NCI-H2081 (cell line): ENCODE data around the gene LMO1.

Experiments used
- DNase-seq, 2 experiments: peaks; one replicate each; lab custom pipeline; 2025; lab: John Stamatoyannopoulos, UW

Gene LMO1

GRCh38 chr11:8288166-8288772 is 24.6 kb upstream of the LMO1 start:
- no peak for DNase-seq

GRCh38 chr11:8287703-8288102 is 24.0 kb upstream of the LMO1 start:
- DNase-seq, result no peak

- no peak for DNase-seq
Measured at GRCh38 chr11:8287297-8287696, 23.6 kb upstream of the LMO1 start.

- no peak for DNase-seq
Measured at GRCh38 chr11:8286886-8287285, 23.2 kb upstream of the LMO1 start.

GRCh38 chr11:8285796-8286195 is 22.1 kb upstream of the LMO1 start:
- no peak for DNase-seq

- DNase-seq, result no peak
Measured at GRCh38 chr11:8285228-8285627, 21.6 kb upstream of the LMO1 start.

- no peak for DNase-seq
Measured at GRCh38 chr11:8283465-8284230, 20.0 kb upstream of the LMO1 start.

- DNase-seq, result no peak
Measured at GRCh38 chr11:8283100-8283464, 19.4 kb upstream of the LMO1 start.

GRCh38 chr11:8282631-8283030 is 19.0 kb upstream of the LMO1 start:
- DNase-seq, result no peak

GRCh38 chr11:8281266-8281665 is 17.6 kb upstream of the LMO1 start:
- no peak for DNase-seq

GRCh38 chr11:8277691-8278090 is 14.0 kb upstream of the LMO1 start:
- no peak for DNase-seq

GRCh38 chr11:8276528-8276927 is 12.8 kb upstream of the LMO1 start:
- no peak for DNase-seq

- no peak for DNase-seq
Measured at GRCh38 chr11:8273287-8273686, 9.6 kb upstream of the LMO1 start.

- no peak for DNase-seq
Measured at GRCh38 chr11:8271106-8271886, 7.6 kb upstream of the LMO1 start.

GRCh38 chr11:8269636-8270035 is 6.0 kb upstream of the LMO1 start:
- no peak for DNase-seq

GRCh38 chr11:8268530-8269400 is 5.1 kb upstream of the LMO1 start:
- DNase-seq, result no peak

GRCh38 chr11:8267831-8268529 is 4.3 kb upstream of the LMO1 start:
- DNase-seq, result peak in 1 of 2 experiments; percentile 29

GRCh38 chr11:8267280-8267679 is 3.6 kb upstream of the LMO1 start:
- no peak for DNase-seq

- DNase-seq, result no peak
Measured at GRCh38 chr11:8266246-8267241, 2.9 kb upstream of the LMO1 start.

- no peak for DNase-seq
Measured at GRCh38 chr11:8265681-8266241, 2.1 kb upstream of the LMO1 start.
